ENCODE measurements around the gene AADACL4. TPM values are rescaled to one million over a fixed set of nuclear protein-coding genes. Genes with fewer than 3 reads are reported as not detected.

The AADACL4 gene
- total RNA-seq, 2 experiments from 2014 or later, result not detected

DNA sequence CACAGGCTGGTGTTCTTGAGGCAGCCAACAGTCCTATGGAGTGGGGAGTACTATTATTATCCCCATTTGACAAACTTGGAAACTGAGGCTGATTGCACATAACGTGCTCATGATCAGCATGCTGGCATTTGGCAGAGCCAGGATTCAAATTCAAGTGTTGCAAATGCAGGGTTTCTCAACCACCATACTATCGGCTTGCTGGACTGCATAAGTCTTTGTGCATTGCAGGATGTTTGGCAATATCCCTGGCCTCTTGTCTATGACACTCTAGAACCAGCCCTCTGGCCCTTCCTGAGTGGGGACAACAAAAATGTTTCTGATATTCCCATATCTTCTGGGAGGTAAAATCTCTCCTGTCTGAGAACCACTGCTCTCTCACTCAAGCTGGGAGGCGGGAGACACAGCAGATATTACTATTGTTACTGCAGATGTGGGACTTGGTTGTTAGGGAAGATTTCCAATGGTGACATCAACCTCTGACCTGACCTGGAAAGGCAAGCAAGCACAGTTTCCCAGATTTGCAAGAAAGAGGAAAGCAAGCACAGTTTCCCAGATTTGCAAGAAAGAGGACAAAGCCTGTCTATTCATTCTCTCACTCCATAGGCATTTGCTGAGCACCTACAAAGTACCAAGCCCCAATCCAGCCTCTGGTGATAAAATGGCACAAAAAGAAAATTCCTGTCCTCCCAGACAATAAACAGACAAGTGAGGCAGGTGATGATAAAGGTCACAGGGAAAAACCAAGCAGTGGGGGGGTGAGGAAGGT is 71.0 kb downstream of the AADACL4 start:
- H3K4me1 Mint-ChIP-seq, result no peaks in the 10 kb centered on the region
- no peaks in the 10 kb centered on the region for H3K36me3 Mint-ChIP-seq (ENCODE audit: low read depth)
- ChIA-PET CTCF (interaction anchor here (0.6 kb wide), 1 partner anchor 450 kb away, joined by 3 read pairs; no protein-coding TSS in a partner anchor), POLR2A (no interaction called here)
- H3K9me3 Mint-ChIP-seq (ENCODE audit: low read depth), result no peaks in the 10 kb centered on the region
- ATAC-seq (no peak), DNase-seq (no peak)
- no peak overlapping the region for H3K4me3 Mint-ChIP-seq
- no peak overlapping the region for H3K27ac Mint-ChIP-seq
- H3K27me3 Mint-ChIP-seq, result peaks cover 16% of the 10 kb centered on the region
- intact Hi-C loops (cut with DNase I, micrococcal nuclease), result no loop called here

DNA sequence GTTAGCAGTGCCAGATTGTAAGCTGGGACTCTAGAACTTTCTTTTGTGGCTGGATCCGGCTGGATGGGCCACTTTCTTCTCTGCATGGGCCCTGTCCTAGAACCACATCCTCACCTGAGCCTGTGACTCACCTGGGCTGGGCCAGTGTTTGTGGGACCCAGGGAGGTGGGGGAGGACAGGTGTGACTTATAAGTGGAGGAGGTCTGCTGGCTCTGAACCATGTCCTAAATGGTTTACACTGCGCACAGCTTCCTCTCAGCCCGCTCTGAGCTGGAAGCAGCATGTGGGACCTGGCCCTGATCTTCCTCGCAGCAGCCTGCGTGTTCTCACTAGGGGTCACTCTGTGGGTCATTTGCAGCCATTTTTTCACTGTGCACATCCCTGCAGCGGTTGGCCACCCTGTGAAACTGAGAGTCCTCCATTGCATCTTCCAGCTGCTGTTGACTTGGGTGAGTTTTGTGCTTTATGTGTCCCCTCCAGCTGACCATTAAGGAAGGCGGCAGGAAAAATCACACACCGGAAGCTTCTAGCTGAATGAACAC is 72.1 kb downstream of the AADACL4 start, which contains the start of gene AADACL3:
AADACL3 (plus strand) TSS at position 215 of the 542 bp plus-strand sequence; CDS start at position 282, 67 bp downstream.
- H3K36me3 Mint-ChIP-seq (ENCODE audit: low read depth), result no peaks in the 10 kb centered on the region
- peaks cover 21% of the 10 kb centered on the region for H3K27me3 Mint-ChIP-seq
- intact Hi-C loops (cut with DNase I, micrococcal nuclease), result no loop called here
- H3K4me3 Mint-ChIP-seq, result no peak within 1 kb of the TSS
- H3K27ac Mint-ChIP-seq, result no peak within 1 kb of the TSS
- ATAC-seq (no peak), DNase-seq (no peak)
- no peaks in the 10 kb centered on the region for H3K4me1 Mint-ChIP-seq
- no peaks in the 10 kb centered on the region for H3K9me3 Mint-ChIP-seq (ENCODE audit: low read depth)
- CTCF ChIA-PET, result interaction anchor here (0.6 kb wide), 1 partner anchor 451 kb away, joined by 3 read pairs; no protein-coding TSS in a partner anchor
- POLR2A ChIA-PET, result no interaction called here

Other genes with a start within 250 kb of the AADACL4 start
- gene DHRS3, start 25.9 kb upstream of the AADACL4 start, total RNA-seq, result 10 to 100 TPM; 33.3 to 34.6 TPM
- not detected for gene AADACL3, start 72.0 kb downstream of the AADACL4 start, total RNA-seq
- not detected for gene CFAP107, start 102.1 kb downstream of the AADACL4 start, total RNA-seq
- not detected for gene PRAMEF12, start 129.7 kb downstream of the AADACL4 start, total RNA-seq
- gene PRAMEF1, start 147.3 kb downstream of the AADACL4 start, total RNA-seq, result not detected
- not detected for gene PRAMEF11, start 187.3 kb downstream of the AADACL4 start, total RNA-seq
- not detected for gene HNRNPCL1, start 204.6 kb downstream of the AADACL4 start, total RNA-seq
- gene PRAMEF2, start 213.0 kb downstream of the AADACL4 start, total RNA-seq, result not detected
- not detected for gene PRAMEF4, start 242.1 kb downstream of the AADACL4 start, total RNA-seq